IPS DF 4.7 (cell line): ENCODE measurements around the gene SLCO4C1.

ENCODE experiments used
- DNase-seq: peaks from one replicate; pipeline ENCODE4 v3.0.0-alpha.2; 2013; ENCODE audit warnings: low spot score; ENCODE audit errors: extremely low read depth

The SLCO4C1 gene

DNA sequence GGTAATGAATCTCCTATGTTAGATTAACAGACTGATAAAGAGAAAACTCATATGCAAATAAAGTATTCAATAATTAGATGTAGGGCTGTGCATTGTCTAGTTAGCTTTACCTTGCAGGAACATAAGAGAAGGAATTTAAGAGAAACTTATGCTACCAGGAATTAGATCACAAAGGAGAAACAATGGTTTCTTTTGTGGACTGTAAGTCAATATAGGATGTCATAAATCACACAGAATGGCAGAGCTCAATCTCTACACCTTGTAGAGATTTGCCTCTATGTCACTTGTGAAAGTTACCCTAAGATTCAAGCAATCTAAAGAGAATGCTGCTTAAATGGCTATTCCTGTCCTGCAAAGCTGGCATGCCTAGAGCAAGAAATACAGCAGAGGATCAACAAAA is 26.0 kb downstream of the SLCO4C1 start:
- no peak for DNase-seq

GRCh38 chr5:102262688-102263087 is 33.4 kb downstream of the SLCO4C1 start:
- no peak for DNase-seq

DNA sequence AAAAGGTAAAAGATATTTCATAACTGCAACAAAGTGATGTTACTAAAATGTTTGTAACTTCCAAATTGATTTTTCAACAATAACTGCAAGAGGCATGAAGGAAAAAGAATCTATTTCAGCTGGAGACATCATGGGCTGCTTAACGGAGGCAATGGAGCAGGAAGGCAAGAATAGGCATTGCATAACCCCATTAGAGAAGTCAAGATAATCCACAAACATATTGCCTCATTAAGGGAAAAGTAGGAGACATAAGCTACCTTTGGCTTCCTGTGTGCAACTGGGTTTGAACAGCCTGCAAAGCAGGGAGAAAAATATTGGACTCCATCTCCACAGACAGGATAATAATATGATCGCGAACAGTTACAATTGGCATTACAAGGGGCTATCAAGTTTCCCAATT is 46.7 kb downstream of the SLCO4C1 start:
- DNase-seq = no peak

DNA sequence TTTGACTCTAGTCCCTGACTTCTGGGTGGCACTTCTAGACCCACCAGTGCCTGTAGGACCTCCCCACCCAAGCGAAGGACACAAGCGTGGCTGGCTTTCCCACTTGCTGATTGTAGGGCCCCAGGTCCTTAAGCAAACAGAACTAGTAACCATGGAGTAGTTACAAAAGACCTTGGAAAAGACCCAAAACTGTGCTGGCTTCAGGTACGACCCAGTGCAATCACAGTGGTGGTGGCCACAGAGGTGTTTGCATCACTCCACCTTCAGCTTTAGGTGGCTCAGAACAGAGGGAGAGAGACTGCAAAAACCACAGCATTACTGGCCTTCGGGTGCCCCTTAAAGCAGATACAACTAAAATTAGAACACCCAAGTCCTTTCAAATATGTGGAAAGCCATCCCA is 52.9 kb downstream of the SLCO4C1 start:
- no peak for DNase-seq

- DNase-seq = no peak
Measured at GRCh38 chr5:102241809-102242421, 54.2 kb downstream of the SLCO4C1 start.

GRCh38 chr5:102231693-102232619 is 64.1 kb downstream of the SLCO4C1 start:
- DNase-seq = no peak

DNA sequence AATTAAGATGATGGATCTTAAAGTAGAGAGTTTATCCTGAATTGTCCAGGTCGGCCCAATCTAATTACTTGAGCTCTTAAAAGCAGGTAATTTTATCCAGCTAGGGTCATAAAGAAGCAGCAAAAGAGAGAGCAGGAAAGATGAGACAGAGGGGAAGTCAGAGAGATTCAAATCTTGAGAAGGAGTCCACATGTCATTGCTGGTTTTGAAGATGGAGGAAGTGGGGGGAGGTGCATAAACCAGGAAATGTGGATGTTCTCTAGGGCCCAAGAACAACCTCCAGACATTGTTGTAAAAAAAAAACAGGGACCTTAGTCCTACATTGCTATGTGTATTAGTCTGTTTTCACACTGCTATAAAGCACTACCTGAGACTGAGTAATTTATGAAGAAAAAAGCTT is 66.4 kb downstream of the SLCO4C1 start:
- DNase-seq = no peak

DNA sequence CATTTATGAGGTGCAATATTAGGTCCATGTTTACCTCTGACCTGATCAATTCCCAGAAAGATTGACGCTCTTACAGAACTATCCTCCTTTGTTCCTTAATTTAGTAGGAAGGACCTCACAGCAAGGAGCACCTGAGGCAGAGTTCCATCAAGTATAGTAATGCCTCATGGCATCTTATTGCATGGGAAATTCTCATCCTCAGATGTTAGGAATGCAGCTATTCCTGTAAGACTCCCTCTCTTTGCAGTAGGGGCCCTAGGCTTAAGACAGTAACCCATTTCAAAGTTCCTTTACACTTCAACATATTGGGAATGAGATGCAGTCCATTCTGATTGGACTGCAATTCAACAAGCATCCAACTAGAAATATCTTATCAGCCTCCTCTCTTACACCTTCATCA is 69.8 kb downstream of the SLCO4C1 start:
- no peak for DNase-seq

DNA sequence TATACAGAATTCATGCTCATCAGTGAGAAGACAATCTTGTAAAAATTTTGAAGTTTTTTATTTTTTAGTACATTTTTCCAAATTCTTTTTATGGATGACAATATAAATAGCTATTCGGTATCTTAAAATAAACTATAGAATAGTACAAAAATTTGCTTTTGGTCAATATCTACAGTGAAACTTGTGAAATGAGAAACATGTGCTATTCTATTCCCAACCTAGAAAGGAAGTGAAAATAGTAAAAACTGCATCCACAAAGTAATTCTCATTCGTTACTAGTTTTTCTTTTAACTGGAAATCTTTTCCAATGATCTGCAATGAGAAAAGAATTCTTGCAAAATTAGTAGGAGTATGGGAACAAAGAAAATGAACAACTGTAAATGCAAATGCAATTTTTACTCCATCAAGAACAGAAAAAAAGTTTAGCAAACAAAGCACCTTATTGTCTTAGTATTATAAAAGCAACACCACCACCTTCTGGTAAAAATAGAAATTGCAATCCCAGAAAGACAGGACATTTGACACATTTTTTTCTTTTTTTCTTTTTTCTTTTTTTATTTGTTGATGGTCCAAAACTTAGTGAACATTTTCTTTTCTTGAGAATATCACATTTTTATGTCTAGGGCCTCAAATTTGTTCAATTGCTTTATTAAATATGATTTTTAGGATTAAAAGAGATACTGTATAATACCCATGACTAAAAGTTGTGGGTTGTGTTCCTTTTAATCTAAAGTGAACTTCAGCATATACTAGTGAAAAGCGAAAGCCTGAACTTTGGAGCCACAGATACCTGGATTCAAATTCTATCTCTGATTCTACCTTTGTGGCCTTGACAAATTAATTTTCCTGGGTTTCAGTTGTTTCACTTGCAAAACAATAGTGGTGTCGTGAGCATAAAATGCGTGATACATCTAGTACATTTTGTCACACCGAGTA is 72.3 kb downstream of the SLCO4C1 start:
- DNase-seq = no peak

DNA sequence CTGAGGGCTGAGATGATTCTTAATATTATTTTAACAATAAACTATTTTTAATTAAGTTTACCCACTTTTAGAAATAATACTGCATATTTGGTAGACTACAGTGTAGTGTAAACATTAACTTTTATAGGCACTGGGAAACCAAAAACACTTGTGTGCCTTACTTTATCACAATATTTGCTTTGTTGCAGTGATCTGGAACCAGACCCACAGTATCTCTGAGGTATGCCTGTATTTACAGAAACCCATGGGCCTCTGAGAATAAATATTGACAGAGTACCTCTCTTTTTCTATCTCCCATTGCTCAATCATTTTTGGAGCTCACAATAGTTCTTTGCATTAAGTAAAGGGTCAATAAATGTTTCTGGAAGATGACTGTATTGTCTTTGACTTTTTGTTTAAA is 73.3 kb downstream of the SLCO4C1 start:
- no peak for DNase-seq

DNA sequence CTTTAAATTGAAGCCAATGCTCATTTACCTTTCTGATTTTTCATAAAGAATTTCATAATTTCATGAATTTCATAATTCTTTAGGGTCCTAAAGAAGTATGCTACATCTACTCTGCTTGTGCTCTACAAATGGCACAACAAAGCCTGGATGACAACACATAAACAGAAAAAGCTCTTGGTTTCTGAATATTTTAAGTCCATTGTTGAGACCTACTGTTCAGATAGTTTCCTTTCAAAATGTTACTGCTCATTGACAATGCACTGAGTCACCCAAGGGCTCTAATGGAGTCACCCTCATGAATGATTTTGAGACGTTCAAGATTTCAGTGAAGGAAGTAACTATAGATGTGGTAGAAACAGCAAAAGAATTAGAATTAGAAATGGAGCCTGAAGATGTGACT is 74.1 kb downstream of the SLCO4C1 start:
- DNase-seq = no peak

- DNase-seq = no peak
Measured at GRCh38 chr5:102218159-102218558, 77.9 kb downstream of the SLCO4C1 start.

GRCh38 chr5:102216678-102217077 is 79.4 kb downstream of the SLCO4C1 start:
- no peak for DNase-seq

- DNase-seq = no peak
Measured at GRCh38 chr5:102211165-102211564, 84.9 kb downstream of the SLCO4C1 start.

DNA sequence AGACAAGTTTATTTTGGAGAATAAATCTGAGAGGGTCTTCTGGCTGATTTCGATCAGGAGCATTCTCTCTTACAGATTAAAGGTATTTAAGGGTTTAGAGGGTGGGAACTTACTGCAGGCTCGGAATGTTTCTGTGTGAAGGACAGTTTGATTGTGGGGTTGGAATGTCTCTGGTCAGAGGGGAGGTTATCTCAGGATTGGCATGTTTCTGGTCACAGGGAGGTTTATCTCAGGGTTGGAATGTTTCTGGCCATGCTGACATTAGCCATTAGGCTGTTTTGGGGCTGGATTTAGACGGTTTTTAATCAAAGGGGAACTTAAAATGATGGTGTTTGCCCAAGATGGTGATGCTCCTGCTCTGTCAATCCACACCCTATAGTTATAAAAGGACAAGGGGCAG is 95.2 kb downstream of the SLCO4C1 start:
- no peak for DNase-seq

- no peak for DNase-seq
Measured at GRCh38 chr5:102196481-102196880, 99.6 kb downstream of the SLCO4C1 start.
